SHP77 (cell line): ENCODE measurements around the gene OMG.
"Not testable (repeated sequence)": the region's sequence is repeated elsewhere in the genome, so short reads cannot be mapped to it uniquely, and the experiment has no call there.

Experiments
- DNase-seq, 2 experiments: peaks; one replicate each; lab custom pipeline; 2025; lab: John Stamatoyannopoulos, UW

Gene OMG

DNA sequence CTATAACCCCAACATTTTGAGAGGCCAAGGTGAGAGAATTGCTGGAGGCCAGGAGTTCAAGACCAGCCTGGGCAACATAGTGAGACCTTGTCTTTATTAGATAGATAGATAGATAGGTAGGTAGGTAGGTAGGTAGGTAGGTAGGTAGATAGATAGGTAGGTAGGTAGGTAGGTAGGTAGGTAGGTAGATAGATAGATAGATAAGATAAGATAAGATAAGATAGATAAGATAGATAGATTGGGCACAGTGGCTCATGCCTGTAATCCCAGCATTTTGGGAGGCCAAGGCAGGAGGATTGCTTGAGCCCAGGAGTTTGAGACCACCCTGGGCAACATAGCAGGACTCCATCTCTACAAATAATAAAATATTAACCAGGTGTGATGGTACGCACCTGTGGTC lies 34.1 kb downstream of the OMG start:
- not testable (repeated sequence) for DNase-seq

DNA sequence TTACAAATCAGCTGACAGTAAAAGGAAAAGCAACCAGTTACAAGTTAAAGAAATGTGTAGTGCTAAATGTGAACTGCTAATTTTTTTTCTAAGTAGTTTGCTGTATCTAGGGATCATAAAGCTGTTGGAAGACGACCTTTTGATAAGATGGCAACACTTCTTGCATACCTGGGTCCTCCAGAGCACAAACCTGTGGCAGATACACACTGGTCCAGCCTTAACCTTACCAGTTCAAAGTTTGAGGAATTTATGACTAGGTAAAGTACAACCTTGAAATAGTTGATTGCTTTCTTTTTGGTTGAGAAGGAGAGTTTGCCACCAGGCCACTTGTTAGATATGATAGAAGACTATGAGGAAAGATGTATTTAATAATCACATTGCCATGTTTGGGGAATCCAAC lies 35.4 kb downstream of the OMG start:
- DNase-seq: no peak

DNA sequence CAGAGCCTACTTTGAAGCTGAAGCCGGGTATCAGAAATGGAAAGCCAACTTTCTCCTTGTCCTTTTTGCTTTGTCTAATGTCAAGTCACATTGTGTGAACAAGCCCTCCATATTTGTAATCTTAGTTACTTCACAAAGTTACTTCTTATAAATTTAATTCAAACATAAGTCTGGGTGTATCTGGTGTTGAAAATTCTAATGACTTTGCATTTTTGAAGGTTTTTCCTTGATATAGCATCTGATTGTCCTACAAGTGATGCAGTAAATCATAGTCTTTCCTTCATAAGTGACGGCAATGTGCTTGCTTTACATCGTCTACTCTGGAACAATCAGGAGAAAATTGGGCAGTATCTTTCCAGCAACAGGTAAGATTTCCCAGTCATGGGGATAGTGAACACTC lies 36.9 kb downstream of the OMG start:
- DNase-seq: no peak

DNA sequence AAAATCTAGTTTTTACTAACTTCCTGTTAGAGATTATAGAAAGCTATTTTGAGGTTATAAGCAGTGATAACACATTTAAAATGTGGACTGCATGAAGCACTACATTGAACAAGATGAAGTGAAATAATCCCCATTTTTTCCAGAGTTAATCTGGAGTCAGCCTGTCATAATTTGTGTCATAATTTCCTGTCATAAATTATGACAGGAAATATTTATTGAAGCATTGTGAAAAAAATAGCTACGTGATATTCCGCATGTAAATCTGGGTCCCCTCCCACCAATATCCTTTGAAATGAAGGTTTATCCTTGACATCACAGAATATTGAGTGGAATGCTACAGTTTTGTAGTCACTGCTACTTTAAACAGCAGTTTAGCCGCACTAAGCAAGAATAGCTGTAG lies 40.1 kb downstream of the OMG start:
- DNase-seq: no peak

DNA sequence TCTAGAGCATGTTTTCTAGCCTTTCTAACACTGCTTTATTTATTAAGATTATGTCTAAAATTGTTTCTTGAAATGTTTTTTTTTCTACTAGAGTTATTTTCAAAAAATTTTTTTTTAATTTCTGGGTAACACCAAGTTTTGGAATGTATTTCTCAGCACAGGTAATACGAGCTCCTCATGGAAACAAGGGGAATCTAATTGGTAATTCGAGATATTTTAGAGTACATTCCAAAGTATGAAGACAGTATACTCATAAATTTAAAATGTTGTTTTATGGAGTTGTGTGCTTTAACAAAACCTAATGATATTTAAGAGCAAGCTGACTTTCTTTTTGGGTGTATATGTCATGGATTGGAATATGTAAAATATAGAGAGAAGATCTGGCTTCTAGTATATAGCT lies 42.4 kb downstream of the OMG start:
- no peak for DNase-seq

DNA sequence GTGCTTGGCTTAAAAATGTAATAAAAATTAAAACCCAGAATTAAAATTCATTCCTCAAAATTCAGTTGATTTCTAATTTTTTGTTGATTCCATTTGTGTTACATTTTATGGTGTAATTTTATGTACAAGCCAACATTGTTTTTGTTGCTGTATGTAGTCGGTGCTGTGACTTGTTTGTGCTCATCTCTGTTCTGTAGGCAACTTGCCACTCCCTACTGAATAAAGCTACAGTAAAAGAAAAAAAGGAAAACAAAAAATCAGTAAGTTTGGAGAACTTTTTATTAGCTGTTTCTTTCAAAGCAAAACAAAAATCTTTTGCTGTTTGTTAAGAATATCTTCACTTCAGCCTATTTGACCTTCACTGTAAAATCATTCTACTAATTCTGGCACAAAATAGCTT lies 44.3 kb downstream of the OMG start:
- DNase-seq: no peak

DNA sequence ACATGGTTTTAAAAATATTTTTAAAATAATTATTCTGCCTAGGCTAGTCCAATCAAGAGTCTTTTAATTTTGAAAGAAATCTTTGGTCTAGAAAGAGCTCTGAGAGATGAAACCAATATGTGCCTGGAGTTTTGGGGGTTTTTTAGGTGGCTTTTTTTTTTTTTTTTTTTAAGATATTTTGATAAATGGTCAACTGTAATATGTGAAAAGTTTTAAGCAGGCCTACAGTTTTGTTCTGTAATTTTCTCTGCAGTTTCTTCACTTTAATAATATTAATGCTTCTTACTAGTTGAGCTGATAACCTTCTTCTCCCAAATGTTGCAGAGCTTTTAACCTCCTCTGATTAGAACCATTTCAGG lies 45.1 kb downstream of the OMG start:
- DNase-seq: no peak

DNA sequence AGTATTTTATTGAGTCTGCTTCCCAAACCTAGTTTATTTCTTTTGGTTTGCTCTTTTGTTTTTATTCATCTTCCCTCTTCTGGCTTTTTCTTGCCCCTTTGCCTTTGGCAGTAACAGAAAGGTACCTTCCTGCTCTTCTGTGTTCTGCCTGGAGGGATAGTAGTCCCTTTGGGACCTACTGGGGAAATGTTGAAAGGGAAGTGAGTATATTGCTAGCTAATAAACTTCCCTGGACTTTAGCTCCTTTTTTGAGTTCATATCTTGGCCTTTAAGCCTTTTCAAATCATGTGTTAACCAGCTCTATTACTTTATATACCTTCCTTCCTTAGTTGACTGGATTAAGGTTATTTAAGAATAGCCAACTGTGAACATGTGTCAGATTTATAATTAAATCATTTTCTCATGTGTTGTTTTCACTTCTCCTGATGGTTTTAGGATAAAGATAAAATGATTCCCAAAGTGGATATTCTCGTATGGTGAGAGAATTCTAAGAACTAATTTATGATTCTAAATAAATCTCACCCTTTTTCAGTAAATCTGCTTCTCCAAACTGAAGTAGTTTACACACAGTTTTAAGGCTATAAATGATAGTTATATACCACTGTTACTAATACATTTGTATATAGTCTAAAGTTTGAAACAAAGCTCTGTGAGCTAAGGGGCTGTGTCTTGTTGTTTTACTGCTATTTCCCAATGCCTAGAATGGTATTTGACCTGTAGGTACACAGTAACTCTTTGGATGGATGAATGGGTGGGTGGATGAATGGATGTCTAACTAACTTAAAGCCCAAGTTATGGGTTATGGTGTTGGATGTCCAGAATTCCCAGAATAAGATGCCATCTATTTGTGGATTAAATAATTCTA lies 45.7 kb downstream of the OMG start:
- no peak for DNase-seq

DNA sequence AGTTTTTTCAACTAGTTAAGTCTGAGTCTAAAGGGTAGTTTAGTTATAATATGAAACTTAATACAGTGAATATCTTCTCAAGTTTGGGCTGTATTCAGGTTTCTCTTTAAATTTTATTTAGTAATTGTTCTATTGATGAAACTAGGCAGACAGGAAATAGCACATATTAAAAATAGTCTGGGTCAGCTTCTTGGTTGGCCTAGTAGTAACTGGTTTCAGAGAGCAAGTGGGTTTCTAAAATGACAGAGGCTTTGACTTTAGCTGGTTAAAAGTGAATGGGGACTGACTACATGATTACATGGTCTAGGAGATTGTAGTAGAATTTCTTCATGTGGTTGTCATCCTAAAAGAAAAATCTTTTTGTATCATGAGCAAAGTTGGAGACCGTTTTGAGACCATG lies 46.8 kb downstream of the OMG start:
- no peak for DNase-seq

DNA sequence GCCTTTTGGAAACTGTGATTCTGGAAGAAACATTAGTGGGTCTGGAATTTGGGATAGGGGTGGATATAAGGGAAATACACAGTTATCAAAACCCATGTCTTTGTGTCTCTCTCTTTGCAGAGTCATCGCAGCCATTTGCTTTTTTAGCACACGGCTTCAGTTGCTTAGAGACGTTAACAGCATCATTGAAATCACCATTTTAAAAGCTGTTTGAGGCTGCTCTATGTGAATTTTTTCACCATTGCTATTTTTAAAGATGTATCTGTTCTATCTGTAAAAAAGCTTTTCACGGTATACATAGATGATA lies 47.3 kb downstream of the OMG start:
- no peak for DNase-seq

DNA sequence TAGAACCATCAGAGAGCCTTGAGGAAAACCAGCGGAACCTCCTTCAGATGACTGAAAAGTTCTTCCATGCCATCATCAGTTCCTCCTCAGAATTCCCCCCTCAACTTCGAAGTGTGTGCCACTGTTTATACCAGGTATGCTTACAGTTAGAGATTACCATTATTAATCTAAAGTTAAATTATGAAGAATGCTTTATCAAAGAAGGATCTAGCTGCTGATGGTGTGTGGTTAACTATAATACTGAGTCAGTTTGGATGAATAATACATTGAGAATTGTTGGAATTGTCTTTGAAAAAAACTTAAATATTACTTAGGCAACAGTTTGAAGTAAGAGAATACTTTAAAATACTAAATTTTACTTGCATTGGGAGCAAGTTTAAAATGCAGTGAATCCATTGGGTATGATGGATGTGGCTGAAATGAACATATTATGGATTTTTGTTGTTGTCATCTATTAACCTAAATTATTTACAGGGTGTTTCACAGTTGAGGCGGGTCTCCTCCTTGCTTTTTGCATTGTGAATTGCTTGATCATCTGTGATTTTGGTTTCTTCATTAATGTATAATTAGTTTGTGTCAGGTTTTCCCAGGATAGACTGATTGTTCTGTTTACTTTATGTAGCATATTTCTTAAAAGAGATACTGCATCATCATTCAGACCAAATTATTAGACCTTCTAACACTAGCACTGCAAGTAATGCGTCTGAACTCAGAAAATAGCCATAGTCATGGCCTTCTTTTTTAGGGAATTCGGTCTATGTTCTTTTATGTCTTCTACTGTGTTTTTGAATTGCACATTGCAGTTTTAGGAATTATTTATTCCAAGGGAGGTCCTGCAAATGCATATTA lies 47.8 kb downstream of the OMG start:
- DNase-seq: no peak
